Activated T-helper 9 cell treated with anti-CD3 and anti-CD28 coated beads, Interleukin-2, amount 50 U/mL, for 16 hours (primary cell): ENCODE data around the gene TBRG4.

Experiments
- DNase-seq: peaks from one replicate; pipeline ENCODE4 v3.0.0-alpha.2; 2020; ENCODE audit warnings: low read depth

TBRG4 gene

DNA sequence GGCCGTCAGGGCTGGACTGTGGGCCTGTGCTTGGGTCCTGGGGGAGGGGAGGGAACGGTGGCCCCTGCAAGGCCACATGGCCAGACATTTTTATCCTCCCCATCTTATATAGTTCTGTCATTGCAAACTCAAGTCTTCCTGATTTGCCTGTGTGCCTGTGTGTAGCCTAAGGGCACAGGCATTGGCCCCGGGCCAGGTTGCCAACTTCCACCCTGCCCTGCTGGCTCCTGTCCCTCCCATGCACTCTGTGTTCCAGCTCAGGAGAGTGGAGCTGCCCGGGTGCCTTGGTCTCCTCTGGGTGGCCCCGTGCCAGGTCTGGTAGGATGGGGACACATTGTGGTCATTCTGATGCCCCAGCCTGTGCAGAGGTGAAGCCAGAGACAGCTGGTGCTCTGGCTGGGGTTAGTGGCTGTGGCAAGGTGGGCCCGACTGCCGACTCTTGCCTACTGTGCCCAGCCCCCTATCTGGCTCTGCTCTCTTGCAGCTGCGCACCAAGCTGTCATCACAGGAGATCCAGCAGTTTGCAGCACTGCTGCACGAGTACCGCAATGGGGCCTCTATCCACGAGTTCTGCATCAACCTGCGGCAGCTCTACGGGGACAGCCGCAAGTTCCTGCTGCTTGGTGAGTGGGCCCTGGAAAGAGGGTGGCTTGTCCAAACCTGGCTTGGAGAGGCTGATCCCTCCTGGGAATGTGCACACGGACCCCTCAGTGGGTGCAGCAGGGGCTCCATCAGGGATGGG, 37.5 kb downstream of the TBRG4 start:
- no peak for DNase-seq

DNA sequence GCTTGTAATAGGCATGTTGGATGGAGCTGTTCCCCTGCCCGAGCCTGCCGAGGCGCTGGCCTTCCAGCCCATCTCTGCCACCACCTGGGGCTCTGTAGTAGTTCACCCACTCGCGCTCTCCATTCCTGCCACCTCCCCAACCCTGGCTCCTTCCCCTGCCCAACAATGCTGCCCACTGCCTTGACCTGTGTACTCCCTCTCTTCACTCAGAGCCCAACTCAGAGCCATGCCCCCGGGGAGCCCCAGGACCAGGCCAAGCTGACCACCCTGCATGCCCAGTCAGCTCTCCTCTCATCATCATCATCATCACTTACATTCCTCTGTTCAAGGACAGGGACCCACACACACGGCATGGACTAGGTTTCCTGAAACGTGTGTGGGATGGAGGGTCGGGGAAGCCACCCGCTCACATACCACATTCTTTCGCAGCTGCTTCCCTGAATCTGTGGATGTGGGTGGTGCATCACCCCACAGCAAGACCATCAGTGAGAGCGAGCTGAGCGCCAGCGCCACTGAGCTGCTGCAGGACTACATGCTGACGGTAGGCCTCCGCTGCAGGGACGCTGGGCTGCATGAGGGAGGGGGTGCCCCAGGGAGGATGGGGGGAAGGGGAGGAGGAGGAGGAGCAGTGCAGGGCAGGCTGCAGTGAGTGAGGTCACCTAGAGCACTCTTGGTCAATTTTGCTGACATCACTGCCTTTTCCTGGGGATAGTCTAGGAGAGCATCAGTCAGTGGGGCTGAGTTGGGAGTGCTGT, 38.3 kb downstream of the TBRG4 start:
- no peak for DNase-seq

DNA sequence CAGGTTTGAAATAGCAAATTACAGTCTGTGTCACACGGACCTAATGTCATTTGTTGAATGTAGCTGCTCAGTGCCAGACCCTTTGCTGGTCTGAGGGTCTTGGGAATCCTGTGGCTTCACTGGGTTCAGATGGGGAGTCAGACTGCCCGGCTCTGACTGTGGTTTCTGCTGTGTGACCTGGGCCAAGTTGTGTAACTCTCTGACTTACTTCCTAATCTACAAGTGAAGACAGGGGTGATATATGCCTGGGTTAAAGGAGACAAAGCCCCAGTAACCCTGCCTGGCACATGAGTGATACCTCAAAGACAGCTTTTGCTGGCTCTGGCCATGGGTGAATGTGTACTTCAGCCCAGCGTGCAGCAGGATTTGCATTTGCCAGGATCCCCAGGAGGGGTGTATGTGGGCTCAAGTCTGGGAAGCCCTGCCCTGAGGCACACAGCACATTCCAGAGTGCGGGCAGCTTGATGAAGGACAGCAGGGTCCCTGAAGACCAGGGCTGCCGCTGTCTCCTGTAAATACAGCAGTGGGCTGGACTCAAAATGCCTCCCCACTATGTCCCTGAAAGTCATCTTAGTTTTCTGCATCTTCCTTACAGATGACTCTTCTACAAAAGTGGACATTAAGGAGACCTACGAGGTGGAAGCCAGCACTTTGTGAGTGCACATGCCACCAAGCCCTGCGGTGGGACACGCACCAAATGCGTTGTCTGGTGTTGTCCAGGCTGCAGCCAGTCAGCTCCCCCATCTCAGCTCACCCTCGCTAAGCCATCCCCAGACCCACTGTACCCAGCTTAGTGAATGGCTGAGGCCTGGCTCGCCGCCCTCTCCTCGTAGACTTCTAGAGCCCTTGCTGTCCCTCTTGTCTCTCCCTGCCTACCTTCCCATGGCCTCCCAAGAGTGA, 39.1 kb downstream of the TBRG4 start:
- DNase-seq: no peak

DNA sequence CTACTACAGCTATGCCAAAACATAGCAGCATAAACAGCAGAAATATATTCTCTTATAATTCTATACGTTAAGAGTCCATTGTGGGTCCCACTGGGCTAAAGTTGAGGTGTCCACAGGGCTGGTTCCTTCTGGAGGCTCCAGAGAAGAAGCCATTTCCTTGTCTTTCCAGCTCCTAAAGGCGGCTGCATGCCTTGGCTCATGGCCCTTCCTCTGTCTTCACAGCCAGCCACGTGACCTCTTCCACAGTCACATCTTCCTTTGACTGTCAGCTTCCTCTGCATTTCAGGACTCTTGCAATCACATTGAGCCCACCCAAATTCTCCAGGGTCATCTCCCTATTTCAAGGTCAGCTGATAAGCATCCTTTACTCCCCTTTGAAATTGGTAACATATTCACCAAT, 40.0 kb downstream of the TBRG4 start:
- no peak for DNase-seq

DNA sequence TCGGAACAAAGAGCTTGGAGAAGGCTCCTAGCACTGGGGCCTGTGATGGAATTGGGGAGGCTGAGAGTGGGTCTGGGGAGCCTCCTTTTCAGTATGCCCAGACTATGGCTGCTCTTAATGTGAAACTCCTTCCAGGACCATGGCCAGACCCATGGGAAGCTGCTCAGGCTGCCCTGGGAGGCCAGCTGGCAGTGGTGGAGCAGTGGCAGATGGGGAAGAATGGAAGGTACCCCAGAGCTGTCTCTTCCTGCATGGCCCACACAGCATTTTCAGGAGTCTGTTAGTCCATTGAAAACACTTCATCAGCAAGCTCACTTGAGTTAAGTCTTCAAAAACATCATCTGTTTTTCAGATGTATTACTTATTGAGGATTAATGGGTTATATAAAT, 41.2 kb downstream of the TBRG4 start:
- no peak for DNase-seq

DNA sequence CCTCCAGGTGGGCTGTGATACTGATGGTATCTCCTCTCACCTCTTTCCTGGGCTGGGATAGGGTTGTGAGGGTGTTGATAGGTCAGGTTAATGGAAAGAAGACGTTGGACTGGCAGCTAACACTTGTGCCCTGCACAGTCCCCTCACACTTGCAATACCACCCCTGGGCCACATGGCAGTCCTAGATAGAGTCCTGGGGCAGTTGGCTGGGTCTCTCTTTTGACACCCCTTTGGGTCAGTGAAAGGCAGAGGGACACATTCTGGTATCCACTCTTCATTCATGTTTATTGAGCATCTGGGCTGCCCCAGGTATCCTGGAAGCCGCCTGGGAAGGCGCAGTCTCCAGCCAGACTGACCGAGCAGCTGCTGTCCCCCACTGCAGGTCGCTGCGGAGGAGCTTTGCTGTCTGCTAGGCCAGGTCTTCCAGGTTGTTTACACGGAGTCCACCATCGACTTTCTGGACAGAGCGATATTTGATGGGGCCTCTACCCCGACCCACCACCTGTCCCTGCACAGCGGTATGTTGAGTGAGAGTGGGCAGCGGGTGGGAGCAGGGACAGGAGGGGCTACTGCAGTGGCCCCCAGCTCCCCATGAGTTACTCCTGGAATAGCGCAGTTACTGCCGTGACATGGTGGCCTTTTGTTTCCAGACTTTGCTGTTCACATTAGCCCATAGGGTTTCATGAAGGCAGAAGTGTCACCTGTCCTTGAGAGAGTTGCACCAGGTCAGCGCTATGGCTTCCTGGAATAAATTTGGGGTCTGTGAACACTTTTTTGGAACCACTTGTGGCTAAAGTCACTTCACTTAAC, 41.8 kb downstream of the TBRG4 start:
- no peak for DNase-seq

DNA sequence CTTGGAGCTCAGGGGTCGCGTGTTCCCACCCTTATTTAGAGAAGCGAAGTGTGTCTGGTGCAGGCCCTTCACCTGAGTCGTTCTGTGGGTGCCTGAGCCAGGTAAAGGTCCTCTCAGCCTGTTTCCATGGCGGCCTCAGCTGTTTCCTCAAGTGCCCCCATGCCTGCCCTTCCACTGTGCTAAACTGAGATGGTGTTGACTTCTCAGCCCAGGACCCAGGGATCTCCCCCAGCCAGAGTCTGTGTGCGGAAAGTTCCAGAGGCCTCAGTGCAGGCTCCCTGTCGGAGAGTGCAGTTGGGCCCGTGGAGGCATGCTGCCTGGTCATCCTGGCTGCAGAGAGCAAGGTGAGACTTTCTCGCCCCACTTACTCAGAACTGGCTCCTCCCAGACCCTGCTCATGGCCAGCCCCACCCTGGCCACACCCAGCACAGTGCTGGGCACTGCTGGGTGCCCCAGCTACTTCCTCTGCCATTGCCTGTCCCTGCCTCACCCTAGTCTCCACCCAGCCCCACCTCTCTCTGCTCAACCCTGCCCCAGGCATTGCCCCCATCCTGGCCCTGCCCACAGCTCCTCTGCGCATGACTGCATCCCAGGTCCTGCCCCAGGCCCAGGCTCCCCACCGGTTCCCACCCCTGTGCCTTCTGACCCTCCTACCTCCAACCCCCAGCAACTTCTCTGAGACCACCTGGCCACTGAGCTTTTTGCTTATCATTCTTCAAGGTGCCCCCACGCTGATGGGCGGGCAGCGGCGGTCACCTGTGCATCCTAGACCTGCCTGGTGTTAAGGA, 43.1 kb downstream of the TBRG4 start:
- no peak for DNase-seq

DNA sequence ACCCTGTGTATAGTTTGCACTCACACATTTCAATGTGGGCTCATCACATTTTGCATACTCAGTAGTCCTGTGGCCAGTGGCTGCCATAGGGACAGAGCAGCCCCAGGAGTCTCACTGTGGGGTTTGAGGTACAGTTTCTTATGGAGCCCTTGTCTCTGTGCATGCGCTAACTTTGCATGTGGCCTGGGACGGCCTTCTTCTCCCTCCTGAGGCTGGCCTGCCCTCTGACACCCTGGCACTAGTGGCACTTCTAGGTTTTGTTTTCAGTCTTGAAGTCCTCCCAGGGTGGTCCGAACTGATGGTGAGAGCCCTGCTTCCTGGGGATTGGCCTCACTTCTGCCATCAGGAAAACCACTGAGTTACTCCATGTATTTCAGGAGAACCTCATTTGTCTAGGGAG, 43.9 kb downstream of the TBRG4 start:
- DNase-seq: no peak

DNA sequence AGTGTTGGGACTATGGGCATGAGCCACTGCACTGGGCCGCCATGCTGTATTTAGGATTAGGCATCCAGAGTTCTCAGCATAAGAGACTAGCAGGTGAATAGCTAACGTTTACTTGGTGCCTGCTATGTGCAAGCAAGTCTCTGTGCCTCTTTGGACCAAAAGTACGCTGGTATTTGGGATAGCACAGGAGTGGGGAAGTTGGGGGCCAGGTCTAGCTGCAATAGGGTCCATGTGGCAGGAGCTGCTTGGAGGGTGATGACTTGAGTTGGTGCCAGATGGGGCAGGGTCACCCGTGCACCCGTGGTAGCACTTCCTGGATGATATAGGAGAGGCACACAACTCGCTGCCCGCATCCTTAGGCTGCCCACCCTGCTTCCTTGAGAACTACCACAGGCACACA, 45.1 kb downstream of the TBRG4 start:
- no peak for DNase-seq

DNA sequence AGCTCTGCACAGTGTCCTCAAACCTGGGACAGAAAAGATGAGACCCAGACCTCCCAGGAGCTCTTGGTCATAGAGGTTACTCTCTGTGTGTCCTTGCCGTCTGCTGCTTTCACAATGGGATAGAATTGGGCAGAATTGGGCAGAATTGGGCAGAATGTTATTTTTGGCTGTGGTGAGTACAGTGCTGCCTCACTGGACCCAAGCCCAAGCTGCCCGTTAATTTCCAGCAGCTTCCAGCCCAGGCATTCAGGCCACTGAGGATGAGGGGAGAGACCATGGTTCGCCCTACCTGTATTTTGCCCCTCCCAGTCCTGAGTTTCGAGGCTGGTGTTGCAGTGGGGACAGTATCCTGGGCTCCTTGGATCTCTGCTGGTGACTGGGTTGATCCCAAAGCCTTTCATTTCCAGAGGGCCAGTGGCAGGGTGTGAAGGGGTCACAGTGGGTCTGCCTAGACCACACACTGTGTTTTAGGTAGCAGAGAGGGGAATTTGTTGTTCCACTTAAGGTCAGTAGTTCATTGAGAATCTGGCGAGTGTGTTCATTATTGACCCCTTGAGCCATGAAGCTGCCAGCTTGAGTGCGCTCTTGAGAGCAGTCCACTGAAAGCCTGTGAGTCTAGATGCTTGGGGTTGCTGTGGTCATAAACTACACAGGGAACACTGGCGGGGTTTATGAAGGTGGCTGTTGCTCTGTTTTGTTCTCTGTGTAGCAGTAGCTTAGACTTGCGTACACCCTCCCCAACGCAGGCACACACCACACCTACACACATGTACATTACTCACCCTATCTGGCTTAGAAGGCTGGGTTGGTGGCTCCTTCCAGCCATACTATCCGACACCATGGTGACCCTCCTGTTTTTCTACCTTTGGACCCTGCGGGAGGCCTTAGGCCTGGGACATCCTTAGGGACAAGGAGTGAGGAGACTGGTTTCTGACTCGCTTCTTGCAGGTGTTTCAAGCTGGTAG, 46.2 kb downstream of the TBRG4 start:
- DNase-seq: no peak

DNA sequence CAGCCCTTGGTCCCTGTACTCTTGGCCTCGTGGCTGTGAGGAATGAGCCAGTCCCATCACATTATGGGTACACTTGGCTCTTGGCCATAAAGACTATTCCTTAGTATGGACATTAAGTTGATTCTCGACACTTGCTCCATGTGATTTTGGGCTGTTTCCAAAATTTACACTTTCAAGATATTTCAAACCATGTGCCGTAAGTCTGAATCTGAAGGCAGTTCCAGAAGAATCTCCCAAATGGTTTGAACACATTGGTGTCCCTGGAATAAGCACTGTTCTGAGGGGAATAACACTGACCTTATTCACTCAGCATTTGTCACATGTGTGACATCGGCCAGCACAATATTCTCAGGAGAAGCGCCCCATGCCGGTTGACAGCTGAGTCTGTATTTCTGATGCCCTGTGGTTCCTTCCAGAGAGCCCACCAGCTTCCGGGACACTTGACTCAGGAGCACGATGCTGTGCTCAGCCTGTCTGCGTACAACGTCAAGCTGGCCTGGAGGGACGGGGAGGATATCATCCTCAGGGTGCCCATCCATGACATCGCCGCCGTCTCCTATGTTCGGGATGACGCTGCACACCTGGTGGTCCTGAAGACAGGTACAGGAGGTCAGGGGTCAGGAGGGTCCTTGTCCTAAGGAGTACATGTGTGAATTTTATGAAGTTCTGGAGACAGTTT, 47.3 kb downstream of the TBRG4 start:
- DNase-seq: no peak

DNA sequence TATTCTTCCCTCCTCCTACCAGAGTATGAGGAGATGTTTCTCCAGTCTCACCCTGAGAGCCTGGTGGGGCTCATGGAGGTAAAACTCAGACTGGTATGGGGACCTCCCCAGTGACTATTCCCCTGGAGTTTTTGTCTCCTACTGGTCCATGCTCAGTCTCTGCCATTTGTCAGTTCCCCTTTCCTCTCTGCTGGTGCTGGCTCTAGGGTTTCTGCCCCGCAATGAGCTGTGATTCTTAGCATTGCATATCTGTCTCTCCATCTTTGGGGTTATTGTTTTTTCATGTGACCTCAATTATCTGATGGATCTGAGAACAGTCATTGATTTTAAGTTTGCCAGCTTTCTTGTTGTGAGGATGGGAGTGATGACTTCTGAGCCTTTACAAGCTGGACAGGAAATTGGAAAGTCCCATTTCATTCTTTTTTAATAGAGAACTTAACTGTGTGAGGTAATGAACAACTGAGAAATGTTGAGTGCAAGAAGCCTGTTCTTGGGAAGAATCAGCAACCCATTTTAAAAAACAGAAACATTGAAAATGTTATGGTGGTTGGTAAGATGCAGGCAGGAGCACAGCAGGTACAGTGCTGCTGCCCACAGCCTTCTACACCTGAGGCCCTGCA, 49.6 kb downstream of the TBRG4 start:
- no peak for DNase-seq

DNA sequence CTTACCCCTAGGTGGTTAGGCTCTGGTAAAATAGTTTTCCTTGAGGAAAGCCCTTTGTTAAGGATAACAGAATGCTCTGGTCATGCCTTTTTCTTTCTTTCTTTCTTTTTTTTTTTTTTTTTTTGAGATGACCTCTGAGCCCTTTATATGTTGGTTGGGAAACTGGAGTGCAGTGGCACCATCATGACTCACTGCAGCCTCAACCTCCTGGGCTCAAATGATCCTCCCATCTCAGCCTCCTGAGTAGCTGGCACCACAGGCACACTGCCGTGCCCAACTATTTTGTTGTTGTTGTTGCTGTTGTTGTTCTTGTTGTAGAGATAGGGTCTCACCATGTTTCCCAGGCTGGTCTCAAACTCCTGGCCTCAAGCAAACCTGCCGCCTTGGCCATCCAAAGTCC, 50.1 kb downstream of the TBRG4 start:
- no peak for DNase-seq

DNA sequence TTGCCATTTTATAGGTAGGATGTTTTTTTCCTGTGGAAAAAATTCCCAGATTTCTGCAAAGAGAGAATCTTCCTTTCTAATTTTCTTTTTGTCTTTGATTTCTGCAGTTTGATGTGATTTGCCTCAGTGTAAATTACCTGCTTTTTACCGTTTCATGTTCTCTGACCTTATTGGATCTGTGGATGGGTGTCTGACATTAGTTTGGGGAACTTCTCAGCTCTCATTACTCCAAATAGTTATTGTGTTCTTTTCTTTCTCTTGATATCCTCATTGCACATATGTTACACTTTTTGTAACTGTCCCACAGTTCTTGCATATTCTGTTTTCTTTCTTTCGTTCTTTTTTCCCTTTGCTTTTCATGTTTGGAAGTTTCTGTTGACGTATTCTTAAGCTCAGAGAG, 51.2 kb downstream of the TBRG4 start:
- DNase-seq: no peak

DNA sequence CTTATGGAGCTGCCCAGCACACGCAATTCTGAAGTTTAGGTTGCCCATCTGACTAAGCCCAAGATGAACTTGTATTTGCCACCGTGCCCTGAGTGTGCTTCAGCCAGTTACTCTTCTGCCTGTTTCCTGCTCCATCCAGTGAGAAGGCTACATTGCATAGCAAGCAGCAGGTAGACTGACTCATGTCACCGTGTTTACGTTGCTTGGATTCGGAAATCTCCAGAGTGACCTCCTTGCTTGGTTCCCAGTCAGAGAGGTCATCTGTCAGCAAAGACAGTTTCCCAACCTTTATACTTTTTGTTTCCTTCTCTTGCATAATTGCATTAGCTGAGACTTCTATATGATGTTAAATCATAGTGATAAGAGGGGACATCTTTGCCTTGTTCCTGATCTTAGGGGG, 53.6 kb downstream of the TBRG4 start:
- DNase-seq: no peak

DNA sequence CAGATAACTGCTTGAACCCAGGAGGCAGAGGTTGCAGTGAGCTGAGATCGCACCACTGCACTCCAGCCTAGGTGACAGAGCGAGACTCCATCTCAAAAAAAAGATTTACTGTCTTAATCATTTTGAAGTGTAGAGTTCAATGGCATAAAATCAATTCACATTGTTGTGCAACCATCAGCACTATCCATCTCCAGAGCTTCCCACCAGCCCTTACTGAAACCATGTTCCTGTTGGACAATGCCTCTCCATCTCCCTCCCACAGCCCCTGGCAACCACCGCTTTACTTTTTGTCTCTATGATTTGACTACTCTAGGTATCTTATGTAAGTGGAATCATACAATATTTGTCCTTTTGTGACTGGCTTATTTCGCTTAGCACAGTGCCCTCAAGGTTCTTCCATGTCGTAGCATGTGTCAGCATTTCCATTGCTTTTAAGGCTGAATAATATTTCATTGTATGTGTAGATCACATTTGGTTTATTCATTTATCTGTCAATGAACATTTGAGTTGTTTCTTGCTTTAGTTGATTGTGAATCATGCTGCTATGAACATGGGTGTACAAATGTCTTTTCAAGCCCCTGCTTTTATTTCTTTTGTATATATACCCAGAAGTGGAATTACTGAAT, 55.8 kb downstream of the TBRG4 start:
- DNase-seq: no peak

DNA sequence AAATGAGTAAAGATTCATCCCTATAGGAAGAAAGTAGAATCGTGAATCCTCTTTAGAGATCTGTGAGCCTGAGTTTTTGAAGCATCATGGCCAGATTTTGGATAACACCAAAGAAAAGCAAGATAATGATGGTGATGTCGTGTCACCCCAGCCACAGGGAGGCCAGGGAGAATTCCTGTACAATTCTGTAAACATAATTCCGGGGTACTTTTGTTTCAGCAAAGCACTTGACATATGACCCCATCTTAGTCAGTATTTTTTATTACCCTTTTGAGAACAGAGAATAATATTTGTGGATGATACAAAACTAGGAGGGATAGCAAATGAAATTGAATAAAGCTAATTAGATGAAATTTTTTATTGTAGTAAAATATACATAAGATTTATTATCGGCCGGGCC, 56.5 kb downstream of the TBRG4 start:
- no peak for DNase-seq

DNA sequence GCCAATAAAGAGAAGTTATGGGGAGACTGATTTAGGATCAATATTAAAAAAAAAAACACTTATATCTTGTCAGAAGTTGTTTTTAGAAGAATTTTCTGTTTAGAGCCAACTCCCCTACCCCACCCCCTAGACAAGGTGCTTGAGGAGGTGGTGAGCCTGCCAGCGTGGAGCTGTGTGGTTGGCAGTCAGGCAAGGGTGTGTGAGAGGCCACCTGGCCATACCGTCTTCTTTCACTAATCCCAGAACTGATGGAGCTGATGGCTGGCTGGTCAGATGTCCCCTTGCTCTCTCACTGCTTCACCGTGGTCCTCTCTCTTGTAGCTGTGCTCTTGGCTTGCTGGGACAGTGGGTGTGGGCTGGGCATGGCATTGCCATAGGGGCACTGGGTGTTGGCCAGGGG, 57.1 kb downstream of the TBRG4 start:
- no peak for DNase-seq
